22Rv1 (cell line): Measurements from ENCODE around the gene NOL4L.

Source experiments
- H3K27ac ChIP-seq: fragments of 450-650 bp; 2 replicates; pipeline ENCODE4 v1.5.1; 2017
- ZFX ChIP-seq: fragments of 450-650 bp; IDR thresholded peaks from 2 replicates; pipeline ENCODE4 v1.6.1; 2017; ENCODE audit warnings: antibody characterized with exemption, borderline replicate concordance
- TF ChIP-seq, protein P1 (sequence below): fragments of 450-650 bp; IDR thresholded peaks from 2 replicates; pipeline ENCODE4 v1.5.1; 2017; ENCODE audit warnings: mild to moderate bottlenecking

The NOL4L gene

DNA sequence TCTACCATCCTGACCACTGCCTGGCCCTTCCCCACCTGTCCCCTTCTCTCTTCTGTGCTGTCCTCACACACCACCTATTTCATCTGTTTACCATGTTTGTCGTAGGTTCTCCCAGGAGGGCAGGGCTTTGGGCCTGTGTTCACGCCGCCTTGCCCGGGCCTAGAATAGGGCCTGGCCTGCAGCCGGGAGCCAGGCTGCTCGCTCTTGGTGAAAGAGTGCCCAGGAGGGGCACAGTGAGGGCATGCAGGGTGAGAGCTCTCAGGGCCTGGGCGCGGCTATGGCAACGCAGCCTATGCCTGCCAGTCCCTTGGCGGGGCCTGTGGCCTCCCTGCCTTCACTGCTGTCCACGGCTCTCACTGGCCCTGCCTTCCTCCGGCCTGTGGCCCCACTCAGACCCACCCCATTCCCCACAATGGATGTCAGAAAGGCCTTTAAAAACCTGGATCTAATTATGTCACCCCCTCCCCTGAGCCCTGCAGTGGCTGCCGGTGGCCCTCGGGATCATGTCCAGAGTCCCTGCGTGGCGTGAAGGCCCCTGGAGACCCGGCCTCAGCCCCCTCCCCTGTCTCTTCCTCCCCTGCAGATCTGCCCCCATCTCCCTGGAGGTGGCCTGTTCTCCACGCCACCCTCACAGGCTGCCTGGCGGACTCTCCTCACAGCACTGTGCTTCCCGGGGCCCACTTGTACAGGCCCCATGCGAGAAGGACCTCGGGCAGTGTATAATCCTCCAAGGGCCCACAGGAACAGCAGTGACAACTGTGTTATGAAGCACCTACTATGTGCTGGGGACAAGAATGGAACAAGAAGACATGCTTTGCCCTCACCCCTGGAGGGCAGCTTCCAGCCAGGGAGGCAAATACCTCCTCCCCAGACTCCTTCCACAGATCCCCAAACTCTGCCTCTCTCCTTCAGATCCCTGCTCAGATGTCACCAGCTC, 22.9 kb upstream of the NOL4L start:
- TF ChIP-seq, protein P1, sequence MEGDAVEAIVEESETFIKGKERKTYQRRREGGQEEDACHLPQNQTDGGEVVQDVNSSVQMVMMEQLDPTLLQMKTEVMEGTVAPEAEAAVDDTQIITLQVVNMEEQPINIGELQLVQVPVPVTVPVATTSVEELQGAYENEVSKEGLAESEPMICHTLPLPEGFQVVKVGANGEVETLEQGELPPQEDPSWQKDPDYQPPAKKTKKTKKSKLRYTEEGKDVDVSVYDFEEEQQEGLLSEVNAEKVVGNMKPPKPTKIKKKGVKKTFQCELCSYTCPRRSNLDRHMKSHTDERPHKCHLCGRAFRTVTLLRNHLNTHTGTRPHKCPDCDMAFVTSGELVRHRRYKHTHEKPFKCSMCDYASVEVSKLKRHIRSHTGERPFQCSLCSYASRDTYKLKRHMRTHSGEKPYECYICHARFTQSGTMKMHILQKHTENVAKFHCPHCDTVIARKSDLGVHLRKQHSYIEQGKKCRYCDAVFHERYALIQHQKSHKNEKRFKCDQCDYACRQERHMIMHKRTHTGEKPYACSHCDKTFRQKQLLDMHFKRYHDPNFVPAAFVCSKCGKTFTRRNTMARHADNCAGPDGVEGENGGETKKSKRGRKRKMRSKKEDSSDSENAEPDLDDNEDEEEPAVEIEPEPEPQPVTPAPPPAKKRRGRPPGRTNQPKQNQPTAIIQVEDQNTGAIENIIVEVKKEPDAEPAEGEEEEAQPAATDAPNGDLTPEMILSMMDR, result no peak
- no peak for TF ChIP-seq ZFX
- no peak overlapping the region for H3K27ac ChIP-seq

DNA sequence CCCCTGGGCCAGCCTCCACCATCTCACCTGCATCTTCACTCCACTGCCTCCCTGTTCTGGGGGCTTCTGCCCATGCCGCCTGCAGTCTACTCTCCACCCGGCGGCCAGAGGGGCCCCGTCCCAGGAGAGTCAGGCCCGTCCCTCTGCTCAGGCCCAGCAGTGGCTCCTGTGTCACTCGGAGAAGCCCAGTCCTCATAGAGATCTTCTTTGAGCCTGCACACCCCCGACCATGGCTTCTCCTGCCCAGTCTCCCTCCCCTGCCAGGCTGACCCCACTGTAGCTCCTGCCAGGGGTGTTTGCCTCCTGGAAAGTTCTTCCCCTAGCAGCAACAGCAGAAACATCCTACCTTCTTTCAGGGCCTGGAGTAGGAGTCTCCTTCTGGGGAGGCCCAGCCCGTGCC, 22.2 kb upstream of the NOL4L start:
- TF ChIP-seq, protein P1, result no peak
- TF ChIP-seq ZFX, result no peak

DNA sequence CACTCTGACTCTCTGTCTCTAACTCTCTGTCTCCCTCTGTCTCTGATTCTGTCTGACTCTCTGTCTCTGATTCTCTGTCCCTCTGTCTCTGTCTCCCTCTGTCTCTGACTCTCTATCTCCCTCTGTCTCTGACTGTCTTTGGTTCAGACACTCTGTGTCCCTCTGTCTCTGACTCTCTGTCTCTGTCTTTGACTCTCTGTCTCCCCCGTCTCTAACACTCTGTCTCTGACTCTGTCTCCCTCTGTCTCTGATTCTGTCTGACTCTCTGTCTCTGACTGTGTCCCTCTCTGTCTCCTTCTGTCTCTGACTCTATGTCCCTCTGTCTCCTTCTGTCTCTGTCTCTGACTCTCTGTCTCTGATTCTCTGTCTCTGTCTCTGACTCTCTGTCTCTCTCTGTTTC, 21.7 kb upstream of the NOL4L start:
- no peak overlapping the region for H3K27ac ChIP-seq
- TF ChIP-seq, protein P1, result no peak

More for the DNA sequence above, 22.2 kb upstream of the NOL4L start:
- H3K27ac ChIP-seq, result no peak overlapping the region

DNA sequence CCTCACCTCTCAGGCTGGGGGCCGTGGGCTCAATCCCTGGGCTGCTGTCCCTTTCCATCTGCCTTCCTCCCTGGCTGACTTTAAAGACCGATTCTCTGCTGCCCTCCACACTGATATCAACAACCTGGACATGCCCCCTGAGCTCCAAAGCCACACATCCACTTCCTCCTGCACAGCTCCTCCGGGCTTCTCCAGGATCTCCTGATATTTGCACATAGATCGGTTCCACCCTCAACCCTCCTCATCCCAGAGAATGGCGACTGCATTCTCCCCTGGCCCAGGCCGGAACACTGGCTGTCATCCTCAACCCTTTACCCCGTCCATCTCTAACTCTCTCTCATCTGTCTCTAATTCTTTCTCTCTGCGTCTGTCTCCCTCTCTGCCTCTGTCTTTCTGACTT, 21.0 kb upstream of the NOL4L start:
- no peak overlapping the region for H3K27ac ChIP-seq
- no peak for TF ChIP-seq ZFX
- TF ChIP-seq, protein P1, result no peak

DNA sequence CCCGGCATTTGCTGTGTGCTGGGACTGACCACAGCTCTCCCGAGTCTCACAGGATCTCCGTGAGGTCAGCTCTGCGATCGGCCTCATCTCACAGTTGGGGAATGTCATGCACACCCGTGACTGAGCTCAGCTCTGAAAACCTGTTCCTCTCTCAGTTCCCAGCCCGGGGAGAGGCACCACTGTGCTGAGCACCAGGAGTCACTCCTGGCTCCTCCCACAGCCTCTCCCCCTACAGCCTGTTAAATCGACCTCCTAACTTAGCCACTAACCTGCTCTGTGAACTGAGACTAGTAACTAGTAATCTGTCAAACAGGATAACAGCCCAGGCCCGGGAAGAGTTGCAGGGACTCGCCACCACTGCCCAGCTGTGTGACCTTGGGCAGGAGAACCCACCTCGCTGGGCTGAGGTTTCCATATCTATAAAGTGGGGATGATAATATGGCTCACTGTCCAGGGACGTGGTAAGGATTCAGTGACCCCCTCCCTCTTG, 20.1 kb upstream of the NOL4L start:
- no peak for TF ChIP-seq ZFX
- TF ChIP-seq, protein P1, result no peak
- no peak overlapping the region for H3K27ac ChIP-seq

DNA sequence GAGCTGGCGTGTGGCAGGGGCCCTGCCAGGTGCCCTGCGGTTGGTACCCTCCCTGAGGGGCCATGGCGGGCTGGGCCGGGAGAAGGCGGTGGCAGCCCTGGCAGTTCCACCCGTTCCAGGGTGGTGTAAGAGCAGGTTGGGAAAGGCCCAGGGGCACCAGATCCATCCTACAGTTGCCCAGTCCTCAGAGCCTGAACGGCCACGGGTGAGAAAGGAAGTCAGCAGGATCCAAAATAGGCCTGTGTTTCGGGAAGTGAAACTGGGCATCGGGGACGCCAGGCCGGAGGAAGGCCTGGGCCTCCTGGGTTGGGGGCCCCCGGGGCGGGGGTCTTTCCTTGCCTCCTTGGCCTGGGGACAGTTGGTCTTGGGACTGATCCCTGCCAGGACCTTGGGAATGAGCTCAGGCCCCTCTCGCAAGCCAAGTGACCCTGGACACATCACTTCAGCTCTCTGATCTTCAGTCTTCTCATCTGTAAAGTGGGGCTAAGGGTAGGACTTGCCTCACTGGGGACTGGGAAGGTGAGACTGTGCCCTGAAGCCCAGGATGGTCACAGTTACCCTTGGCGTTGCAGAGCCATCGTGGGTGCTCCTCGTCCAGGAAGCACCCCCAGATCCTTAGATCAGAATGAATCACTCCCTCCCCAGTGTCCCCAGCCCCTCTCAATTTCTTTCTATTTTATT, 18.1 kb upstream of the NOL4L start:
- no peak overlapping the region for H3K27ac ChIP-seq
- TF ChIP-seq, protein P1, result no peak
- no peak for TF ChIP-seq ZFX

DNA sequence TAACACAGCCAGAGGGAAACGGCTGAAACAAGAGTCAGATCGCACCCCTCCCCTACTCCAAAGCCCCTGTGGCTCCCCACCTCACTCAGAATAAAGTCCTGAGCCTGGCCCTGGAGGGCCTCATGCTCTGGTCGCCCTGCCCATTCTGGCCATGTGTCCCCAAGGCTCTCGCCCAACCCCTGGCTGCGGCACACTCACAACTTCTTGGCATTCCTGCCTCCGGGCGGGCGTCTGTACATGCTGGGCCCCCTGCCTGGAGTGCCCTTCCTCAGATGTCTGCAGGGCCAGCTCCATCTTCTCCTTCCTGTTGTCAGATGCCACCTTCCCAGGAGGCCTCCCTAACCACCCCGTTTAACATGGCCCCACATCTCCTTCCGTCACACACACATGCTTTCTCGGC, 17.1 kb upstream of the NOL4L start:
- no peak for TF ChIP-seq ZFX
- H3K27ac ChIP-seq, result no peak overlapping the region
